M059J (cell line): ENCODE measurements around the gene ZFP37. TPM values are rescaled to one million over a fixed set of nuclear protein-coding genes. Genes with fewer than 3 reads are reported as not detected.

Experiments
- total RNA-seq: library from RNA; depleted of rRNA; stranded (reverse); fragments of >200 nt; shearing (Covaris generic); gene quantifications from 2 replicates; pipeline ENCODE4 v1.2.3, GENCODE V29; 2014; rRNA removed

Gene ZFP37
- total RNA-seq, 1 experiment from 2014 or later, result 3.1 TPM

Other genes starting within 250 kb of the ZFP37 start
- not detected in 2 replicates for gene SLC46A2, start 165.8 kb downstream of the ZFP37 start, total RNA-seq
- 7.3 and 8.1 TPM in 2 replicates for gene ZNF883, start 44.5 kb downstream of the ZFP37 start, total RNA-seq
- gene SLC31A2, start 94.3 kb upstream of the ZFP37 start, total RNA-seq, result 9.9 and 14.8 TPM in 2 replicates
- 27.2 and 36.8 TPM in 2 replicates for gene FKBP15, start 164.6 kb upstream of the ZFP37 start, total RNA-seq
- 21.4 and 34.0 TPM in 2 replicates for gene SLC31A1, start 164.8 kb upstream of the ZFP37 start, total RNA-seq
- 72.0 and 80.5 TPM in 2 replicates for gene CDC26, start 218.8 kb upstream of the ZFP37 start, total RNA-seq
- gene PRPF4, start 218.9 kb upstream of the ZFP37 start, total RNA-seq, result 50.8 and 61.0 TPM in 2 replicates
- gene RNF183, start 246.7 kb upstream of the ZFP37 start, total RNA-seq, result not detected in 2 replicates